Osteoblast (primary cell): ENCODE data around the gene KBTBD12. TPM values are rescaled to one million over a fixed set of nuclear protein-coding genes. Genes with fewer than 3 reads are reported as not detected.

Experiments used
- DNase-seq: peaks from one replicate; pipeline ENCODE4 v3.0.0; 2011; ENCODE audit warnings: low spot score, mixed read lengths; ENCODE audit not compliant: insufficient read length; ENCODE audit errors: missing footprints
- H2AFZ ChIP-seq: 2 replicates; pipeline ENCODE4 v1.6.0; 2011; ENCODE audit warnings: mild to moderate bottlenecking, low read length
- H3K27ac ChIP-seq: 2 replicates; pipeline ENCODE4 v1.5.1; 2011; ENCODE audit warnings: mild to moderate bottlenecking, low read depth, low read length, moderate library complexity
- H3K27me3 ChIP-seq: 2 replicates; pipeline ENCODE4 v1.6.0; 2012; ENCODE audit warnings: mild to moderate bottlenecking, control low read depth, inconsistent platforms, low read length, moderate library complexity; ENCODE audit not compliant: insufficient read depth
- H3K36me3 ChIP-seq: 2 replicates; pipeline ENCODE4 v1.5.1; 2011; ENCODE audit warnings: mild to moderate bottlenecking, low read length, control low read depth, moderate library complexity; ENCODE audit not compliant: insufficient read depth
- H3K4me1 ChIP-seq: 2 replicates; pipeline ENCODE4 v1.5.1; 2011; ENCODE audit warnings: mild to moderate bottlenecking, low read length, control low read depth, moderate library complexity; ENCODE audit not compliant: insufficient read depth
- H3K4me2 ChIP-seq: 2 replicates; pipeline ENCODE4 v1.6.0; 2011; ENCODE audit warnings: mild to moderate bottlenecking, low read length; ENCODE audit not compliant: insufficient read depth
- H3K4me3 ChIP-seq: fragments of 200-600 bp; sonication (generic); 3 replicates; pipeline ENCODE4 v1.5.1; 2012; ENCODE audit warnings: mild to moderate bottlenecking, low read length, inconsistent platforms; ENCODE audit not compliant: insufficient read depth
- H3K79me2 ChIP-seq: 2 replicates; pipeline ENCODE4 v1.6.0; 2012; ENCODE audit warnings: mild to moderate bottlenecking, low read length, control low read depth, inconsistent platforms; ENCODE audit not compliant: insufficient read depth
- H3K9me3 ChIP-seq: 2 replicates; pipeline ENCODE4 v1.5.1; 2011; ENCODE audit warnings: low read depth, low read length, control low read depth
- H4K20me1 ChIP-seq: 2 replicates; pipeline ENCODE4 v1.6.0; 2012; ENCODE audit warnings: mild to moderate bottlenecking, low read length, control low read depth; ENCODE audit not compliant: insufficient read depth
- total RNA-seq: library from RNA; depleted of rRNA; stranded (reverse); fragments of >200 nt; gene quantifications from 2 replicates; pipeline ENCODE4 v1.2.3, GENCODE V29; 2012
- TF ChIP-seq, protein P1 (sequence below): IDR thresholded peaks from 2 replicates; pipeline ENCODE4 v1.5.1; 2011; ENCODE audit warnings: mild to moderate bottlenecking, low read depth, low read length, moderate library complexity; ENCODE audit errors: extremely low read depth

The KBTBD12 gene
- total RNA-seq, 1 donor: not detected

DNA sequence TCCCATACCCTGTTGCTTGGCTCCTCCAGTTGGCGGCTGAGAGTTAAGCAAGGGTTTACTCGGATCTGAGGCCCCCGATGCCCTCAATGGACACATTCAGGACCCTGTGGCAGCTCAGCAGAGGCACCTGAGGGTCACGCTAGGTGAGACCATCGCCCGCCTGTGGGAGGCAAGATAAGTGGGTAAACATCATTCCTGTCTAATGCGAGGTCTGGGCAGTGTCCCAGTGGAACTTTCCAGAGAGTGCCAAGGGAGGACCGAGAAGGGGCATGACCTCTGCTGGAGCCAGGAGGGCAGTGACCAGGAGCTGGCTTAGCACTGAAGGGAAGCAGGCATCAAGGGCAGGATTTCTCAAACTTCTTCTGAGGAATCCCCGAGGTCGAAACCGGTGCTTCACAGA lies 71.8 kb downstream of the KBTBD12 start:
- H3K4me2 ChIP-seq: no peak overlapping the region
- H4K20me1 ChIP-seq: no peaks in the 10 kb centered on the region

DNA sequence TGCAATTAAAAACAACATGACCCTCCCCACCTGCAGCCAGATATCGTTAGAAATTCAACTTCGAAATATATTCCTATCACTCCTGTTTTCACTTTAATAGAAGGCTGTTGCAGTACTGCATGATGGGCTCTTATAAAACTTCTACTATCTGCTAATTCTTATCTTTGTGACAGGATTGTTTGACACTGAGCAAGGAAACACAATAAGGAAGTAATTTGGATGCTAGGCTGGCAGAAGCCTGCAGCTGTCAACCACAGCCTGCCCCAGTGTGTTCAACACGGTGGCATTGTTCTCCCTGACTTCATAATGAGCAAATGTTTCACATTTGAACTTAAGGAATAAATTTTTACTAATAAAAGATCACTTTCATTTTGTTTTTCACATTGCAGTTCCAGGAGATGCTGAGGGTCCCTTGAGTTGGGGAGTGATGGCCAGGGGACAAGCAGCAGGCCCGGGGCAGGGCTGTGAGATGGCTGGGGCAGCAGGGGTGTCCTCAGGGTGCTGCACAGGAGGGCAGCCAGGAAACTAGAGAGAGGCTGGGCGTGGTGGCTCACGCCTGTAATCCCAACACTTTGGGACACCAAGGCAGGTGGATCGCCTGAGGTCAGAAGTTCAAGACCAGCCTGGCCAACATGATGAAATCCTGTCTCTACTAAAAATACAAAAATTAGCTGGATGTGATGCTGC lies 72.4 kb downstream of the KBTBD12 start:
- Histone ChIP-seq H3K36me3 (no peaks in the 10 kb centered on the region), H3K9me3 (no peaks in the 10 kb centered on the region), H3K27me3 (peaks cover 4% of the 10 kb centered on the region), H3K27ac (no peak overlapping the region), H2AFZ (no peak overlapping the region), H3K4me1 (no peaks in the 10 kb centered on the region), H3K4me2 (no peak overlapping the region), H3K79me2 (no peaks in the 10 kb centered on the region), H3K4me3 (no peak overlapping the region), H4K20me1 (no peaks in the 10 kb centered on the region)
- no peak for DNase-seq
- TF ChIP-seq, protein P1, sequence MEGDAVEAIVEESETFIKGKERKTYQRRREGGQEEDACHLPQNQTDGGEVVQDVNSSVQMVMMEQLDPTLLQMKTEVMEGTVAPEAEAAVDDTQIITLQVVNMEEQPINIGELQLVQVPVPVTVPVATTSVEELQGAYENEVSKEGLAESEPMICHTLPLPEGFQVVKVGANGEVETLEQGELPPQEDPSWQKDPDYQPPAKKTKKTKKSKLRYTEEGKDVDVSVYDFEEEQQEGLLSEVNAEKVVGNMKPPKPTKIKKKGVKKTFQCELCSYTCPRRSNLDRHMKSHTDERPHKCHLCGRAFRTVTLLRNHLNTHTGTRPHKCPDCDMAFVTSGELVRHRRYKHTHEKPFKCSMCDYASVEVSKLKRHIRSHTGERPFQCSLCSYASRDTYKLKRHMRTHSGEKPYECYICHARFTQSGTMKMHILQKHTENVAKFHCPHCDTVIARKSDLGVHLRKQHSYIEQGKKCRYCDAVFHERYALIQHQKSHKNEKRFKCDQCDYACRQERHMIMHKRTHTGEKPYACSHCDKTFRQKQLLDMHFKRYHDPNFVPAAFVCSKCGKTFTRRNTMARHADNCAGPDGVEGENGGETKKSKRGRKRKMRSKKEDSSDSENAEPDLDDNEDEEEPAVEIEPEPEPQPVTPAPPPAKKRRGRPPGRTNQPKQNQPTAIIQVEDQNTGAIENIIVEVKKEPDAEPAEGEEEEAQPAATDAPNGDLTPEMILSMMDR: no peak

More for the DNA sequence above, 71.8 kb downstream of the KBTBD12 start:
- Histone ChIP-seq H3K4me3 (no peak overlapping the region), H3K27ac (no peak overlapping the region), H3K27me3 (peaks cover 5% of the 10 kb centered on the region), H2AFZ (no peak overlapping the region), H3K9me3 (no peaks in the 10 kb centered on the region), H3K79me2 (no peaks in the 10 kb centered on the region), H3K36me3 (no peaks in the 10 kb centered on the region), H3K4me1 (no peaks in the 10 kb centered on the region)
- TF ChIP-seq, protein P1: no peak
- no peak for DNase-seq

DNA sequence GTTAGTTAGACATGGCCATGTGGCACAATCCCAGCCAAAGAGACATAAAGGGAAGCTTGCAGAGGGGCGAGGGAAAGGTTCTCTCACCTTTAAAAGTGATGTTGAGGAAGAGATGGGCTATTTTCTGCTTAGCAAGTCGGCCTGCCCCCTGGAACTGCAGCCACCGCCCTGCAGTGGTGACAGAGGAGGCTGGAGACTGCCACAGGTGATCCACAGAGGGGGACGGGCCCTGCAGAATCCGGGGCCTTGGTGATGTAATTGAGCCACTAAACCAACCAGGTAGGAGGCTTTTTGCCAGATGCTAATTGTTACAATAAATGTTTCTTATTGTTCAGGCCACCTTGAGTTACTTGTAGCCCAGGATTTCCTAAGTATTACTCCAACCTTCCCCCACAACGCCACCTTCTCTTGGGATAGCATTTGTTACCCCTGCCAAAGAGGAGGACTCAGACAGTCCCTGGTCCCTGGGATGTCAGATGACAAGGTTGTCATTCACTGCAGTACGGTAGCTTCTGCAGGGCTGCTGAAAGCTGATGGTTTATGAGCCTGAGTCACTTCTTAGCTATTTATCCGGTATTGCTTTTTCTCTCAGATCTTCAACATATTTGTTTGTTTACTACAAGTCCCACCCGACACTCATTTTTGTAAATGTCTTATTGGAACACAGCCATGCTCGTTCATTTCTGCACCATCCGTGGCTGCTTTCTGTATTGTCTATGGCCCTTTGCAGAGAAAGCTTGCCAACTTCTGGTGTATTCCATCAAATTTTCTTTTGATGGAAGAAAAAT lies 73.9 kb downstream of the KBTBD12 start:
- Histone ChIP-seq H4K20me1 (no peaks in the 10 kb centered on the region), H3K4me2 (no peak overlapping the region), H3K79me2 (no peaks in the 10 kb centered on the region), H3K27me3 (peaks cover 4% of the 10 kb centered on the region), H3K27ac (no peak overlapping the region), H3K9me3 (no peaks in the 10 kb centered on the region), H3K4me1 (no peaks in the 10 kb centered on the region), H3K36me3 (no peaks in the 10 kb centered on the region), H2AFZ (no peak overlapping the region), H3K4me3 (no peak overlapping the region)
- TF ChIP-seq, protein P1: no peak
- DNase-seq: no peak

DNA sequence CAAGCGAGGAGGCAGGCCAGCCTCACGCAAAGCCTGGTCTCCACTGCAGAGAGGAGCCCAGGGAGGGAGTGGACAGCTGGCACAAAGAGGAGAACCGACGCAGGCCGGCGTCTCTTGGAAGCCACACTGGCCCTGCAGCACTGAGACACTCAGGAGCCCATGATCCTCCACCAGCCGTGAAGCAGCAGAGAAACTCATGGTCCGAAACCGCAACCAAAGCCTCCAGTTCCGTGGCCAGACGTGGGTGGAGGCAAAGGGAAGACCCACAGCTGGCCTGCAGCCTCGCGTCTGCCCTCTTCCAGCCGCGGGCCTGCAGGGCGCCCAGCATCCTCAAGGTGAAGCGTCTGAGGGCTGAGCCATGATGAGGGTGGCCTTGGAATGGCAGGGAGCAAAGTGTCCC lies 75.0 kb downstream of the KBTBD12 start:
- Histone ChIP-seq H3K4me3 (no peak overlapping the region), H3K9me3 (no peaks in the 10 kb centered on the region), H2AFZ (no peak overlapping the region), H3K79me2 (no peaks in the 10 kb centered on the region), H4K20me1 (no peaks in the 10 kb centered on the region), H3K4me2 (no peak overlapping the region), H3K27me3 (peaks cover 4% of the 10 kb centered on the region), H3K27ac (no peak overlapping the region), H3K4me1 (no peaks in the 10 kb centered on the region), H3K36me3 (no peaks in the 10 kb centered on the region)
- no peak for DNase-seq
- TF ChIP-seq, protein P1: no peak
